Gastroesophageal sphincter (tissue), 4 donors: ENCODE results near the gene ME2. TPM values are rescaled to one million over a fixed set of nuclear protein-coding genes. Genes with fewer than 3 reads are reported as not detected.
"Not testable (repeated sequence)": the region's sequence is repeated elsewhere in the genome, so short reads cannot be mapped to it uniquely, and the experiment has no call there.

Experiments used
- ATAC-seq: fragments of 150-250 bp; one replicate; pipeline ENCODE4 v1.9.1; 2016; ENCODE audit warnings: mild to moderate bottlenecking, moderate library complexity
- H3K27ac ChIP-seq, 4 donors: fragments of 200-600 bp; sonication (generic) in 3 of 4; 1 replicate in 3 of 4; 2 replicates in 1 of 4; pipeline ENCODE4 v1.5.1; 2016 to 2019
- H3K27me3 ChIP-seq: fragments of 200-600 bp; sonication (generic); one replicate; pipeline ENCODE4 v1.5.1; 2019
- H3K36me3 ChIP-seq, 2 donors: fragments of 200-600 bp; sonication (generic); one replicate each; pipeline ENCODE4 v1.5.1; 2019; ENCODE audit warnings: control low read depth in 1 of 2
- H3K4me1 ChIP-seq, 3 donors: fragments of 200-600 bp; sonication (generic); 1 replicate in 2 of 3; 2 replicates in 1 of 3; pipeline ENCODE4 v1.5.1; 2016 to 2019; ENCODE audit warnings: control low read depth in 2 of 3
- H3K4me3 ChIP-seq, 2 donors: fragments of 200-600 bp; sonication (generic); one replicate each; pipeline ENCODE4 v1.5.1; 2019; ENCODE audit warnings: mild to moderate bottlenecking in 1 of 2, moderate library complexity in 1 of 2
- H3K9me3 ChIP-seq, 3 donors: fragments of 200-600 bp; sonication (generic); one replicate each; pipeline ENCODE4 v1.5.1; 2017 to 2019; ENCODE audit warnings: control low read depth in 2 of 3
- EP300 ChIP-seq: sonication (generic); formaldehyde crosslinking; IDR thresholded peaks from one replicate; pipeline ENCODE4 v1.6.1; 2017; ENCODE audit warnings: antibody characterized with exemption, mild to moderate bottlenecking
- POLR2A ChIP-seq, 2 donors: fragments of 450-650 bp; IDR thresholded peaks; one replicate each; pipeline ENCODE4 v1.6.1; 2017; ENCODE audit warnings: antibody characterized with exemption in 2 of 2, mild to moderate bottlenecking in 2 of 2, moderate library complexity in 1 of 2
- POLR2AphosphoS5 ChIP-seq: sonication (generic); formaldehyde crosslinking; IDR thresholded peaks from one replicate; pipeline ENCODE4 v1.6.1; 2017; ENCODE audit warnings: antibody characterized with exemption
- WGBS, 2 donors: methylation state at CpG; one replicate each; pipeline ENCODE4 v1.1.5; 2018; ENCODE audit warnings: low coverage in 1 of 2; 5-methylcytosine and 5-hydroxymethylcytosine counted together
- small RNA-seq, 4 donors: library from RNA; depleted of rRNA; stranded (forward); fragments of <200 nt; gene quantifications; one replicate each; pipeline ENCODE3, GENCODE V24; 2016
- total RNA-seq, 4 donors: library from RNA; depleted of rRNA; stranded (reverse); fragments of >200 nt; gene quantifications; one replicate each; pipeline ENCODE4 v1.1.0, GENCODE V29; 2016
- TF ChIP-seq, protein P1 (sequence below), 4 experiments: fragments of 200-600 bp in 2 of 4; fragments of 450-650 bp in 2 of 4; sonication (generic) in 1 of 4; IDR thresholded peaks; one replicate each; pipeline ENCODE4 v1.5.1; 2017 to 2019; ENCODE audit warnings: antibody characterized with exemption in 4 of 4, mild to moderate bottlenecking in 2 of 4, moderate library complexity in 2 of 4

Gene ME2
- total RNA-seq, 4 donors from 2014 or later = 44.8 to 59.2 (median 53.1) TPM

- H3K9me3 ChIP-seq = no peaks in the 10 kb centered on the region
- no peak overlapping the region for H3K4me3 ChIP-seq
- no peaks in the 10 kb centered on the region for H3K27me3 ChIP-seq
- TF ChIP-seq, protein P1, sequence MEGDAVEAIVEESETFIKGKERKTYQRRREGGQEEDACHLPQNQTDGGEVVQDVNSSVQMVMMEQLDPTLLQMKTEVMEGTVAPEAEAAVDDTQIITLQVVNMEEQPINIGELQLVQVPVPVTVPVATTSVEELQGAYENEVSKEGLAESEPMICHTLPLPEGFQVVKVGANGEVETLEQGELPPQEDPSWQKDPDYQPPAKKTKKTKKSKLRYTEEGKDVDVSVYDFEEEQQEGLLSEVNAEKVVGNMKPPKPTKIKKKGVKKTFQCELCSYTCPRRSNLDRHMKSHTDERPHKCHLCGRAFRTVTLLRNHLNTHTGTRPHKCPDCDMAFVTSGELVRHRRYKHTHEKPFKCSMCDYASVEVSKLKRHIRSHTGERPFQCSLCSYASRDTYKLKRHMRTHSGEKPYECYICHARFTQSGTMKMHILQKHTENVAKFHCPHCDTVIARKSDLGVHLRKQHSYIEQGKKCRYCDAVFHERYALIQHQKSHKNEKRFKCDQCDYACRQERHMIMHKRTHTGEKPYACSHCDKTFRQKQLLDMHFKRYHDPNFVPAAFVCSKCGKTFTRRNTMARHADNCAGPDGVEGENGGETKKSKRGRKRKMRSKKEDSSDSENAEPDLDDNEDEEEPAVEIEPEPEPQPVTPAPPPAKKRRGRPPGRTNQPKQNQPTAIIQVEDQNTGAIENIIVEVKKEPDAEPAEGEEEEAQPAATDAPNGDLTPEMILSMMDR (IDR thresholded peaks at IDR 0.05) = no peak
- TF ChIP-seq POLR2AphosphoS5 (no peak), POLR2A (IDR thresholded peaks at IDR 0.05) (no peak), EP300 (no peak)
- no peak for ATAC-seq
- no peak overlapping the region for H3K27ac ChIP-seq
- H3K4me1 ChIP-seq = no peaks in the 10 kb centered on the region
- H3K36me3 ChIP-seq = no peaks in the 10 kb centered on the region
- WGBS, 2 donors = 58 to 70% methylated on average over 2 of the region's 2 CpGs
These were observed 115.1 kb downstream of the ME2 start for GRCh38 chr18:50994031-50994430.

DNA sequence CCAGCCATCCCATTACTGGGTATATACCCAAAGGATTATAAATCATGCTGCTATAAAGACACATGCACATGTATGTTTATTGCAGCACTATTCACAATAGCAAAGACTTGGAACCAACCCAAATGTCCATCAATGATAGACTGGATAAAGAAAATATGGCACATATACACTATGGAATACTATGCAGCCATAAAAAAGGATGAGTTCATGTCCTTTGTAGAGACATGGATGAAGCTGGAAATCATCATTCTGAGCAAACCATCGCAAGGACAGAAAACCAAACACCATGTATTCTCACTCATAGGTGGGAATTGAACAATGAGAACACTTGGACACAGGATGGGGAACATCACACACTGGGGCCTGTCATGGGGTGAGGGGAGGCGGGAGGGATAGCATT lies 124.3 kb downstream of the ME2 start:
- H3K4me1 ChIP-seq, H3K27me3 ChIP-seq, H3K4me3 ChIP-seq, H3K27ac ChIP-seq, ATAC-seq, H3K9me3 ChIP-seq: not testable (repeated sequence)
- 93% methylated on average over 2 of the region's 2 CpGs; no CpG with 5 or more reads in 1 of the 2 donors for WGBS, 2 donors
- H3K36me3 ChIP-seq = peaks cover 0 to 13% of the 10 kb centered on the region in 2 donors

Small RNA genes within 50 kb of the gene (small RNA-seq; reads per million reads assigned to genes)
- gene RF00019 = 0 reads per million in 4 donors

Other genes with a start within 250 kb of the ME2 start
- under 1 TPM in 3 of 4 donors, not detected in 1; 0.16 to 0.94 (median 0.31) TPM for gene MRO, start 59.1 kb upstream of the ME2 start, total RNA-seq
- 10 to 100 TPM in 1 of 4 donors, 1 to 10 TPM in 3; 3.4 to 14.2 (median 5.0) TPM for gene ELAC1, start 88.9 kb downstream of the ME2 start, total RNA-seq
- gene SMAD4, start 151.1 kb downstream of the ME2 start, total RNA-seq = 100 to 1,000 TPM; 132 to 170 (median 137) TPM